Bronchial epithelial cell (primary cell): ENCODE data around the gene SP4. TPM values are rescaled to one million over a fixed set of nuclear protein-coding genes. Genes with fewer than 3 reads are reported as not detected.
"Not testable (repeated sequence)": the region's sequence is repeated elsewhere in the genome, so short reads cannot be mapped to it uniquely, and the experiment has no call there.

Experiments used
- DNase-seq: peaks from one replicate; pipeline ENCODE4 v3.0.0-alpha.2; 2010; ENCODE audit warnings: low read depth
- FAIRE-seq: peaks from 2 replicates; lab custom pipeline; 2011; peaks lifted over from hg19 to GRCh38; lab: Jason Lieb, UNC
- H3K27me3 ChIP-seq: 2 replicates; pipeline ENCODE4 v1.5.1; 2011; ENCODE audit warnings: low read length; ENCODE audit not compliant: control insufficient read depth, insufficient read depth
- H3K36me3 ChIP-seq: 2 replicates; pipeline ENCODE4 v1.5.1; 2011; ENCODE audit warnings: low read length; ENCODE audit not compliant: control insufficient read depth, insufficient read depth
- H3K4me3 ChIP-seq: 2 replicates; pipeline ENCODE4 v1.5.1; 2011; ENCODE audit warnings: mild to moderate bottlenecking, low read depth, low read length, control low read depth
- CTCF ChIP-seq: IDR thresholded peaks from 2 replicates; pipeline ENCODE4 v1.5.1; 2011; ENCODE audit warnings: mild to moderate bottlenecking, moderate library complexity, low read length, control low read depth, inconsistent platforms; ENCODE audit not compliant: insufficient read depth, severe bottlenecking
- total RNA-seq: library from RNA; depleted of rRNA; stranded (reverse); fragments of >200 nt; gene quantifications from 2 replicates; pipeline ENCODE4 v1.2.1, GENCODE V29; 2014

The SP4 gene
- total RNA-seq, 1 donor from 2014 or later: 5.3 TPM

- DNase-seq: peak; percentile 33
- H3K27me3 ChIP-seq: no peaks in the 10 kb centered on the region
- FAIRE-seq: no peak
- no peaks in the 10 kb centered on the region for H3K36me3 ChIP-seq
- TF ChIP-seq CTCF: peak; percentile 73
- H3K4me3 ChIP-seq: no peak overlapping the region
Observed at GRCh38 chr7:21507627-21508343, 79.9 kb downstream of the SP4 start.

- TF ChIP-seq CTCF: no peak
- FAIRE-seq: no peak
- Histone ChIP-seq H3K27me3 (no peaks in the 10 kb centered on the region), H3K4me3 (no peak overlapping the region), H3K36me3 (no peaks in the 10 kb centered on the region)
- DNase-seq: no peak
Observed at GRCh38 chr7:21508538-21508937, 80.7 kb downstream of the SP4 start.

- no peak for DNase-seq
- H3K27me3 ChIP-seq: no peaks in the 10 kb centered on the region
- TF ChIP-seq CTCF: no peak
- FAIRE-seq: no peak
- no peaks in the 10 kb centered on the region for H3K36me3 ChIP-seq
- H3K4me3 ChIP-seq: no peak overlapping the region
Observed at GRCh38 chr7:21514062-21514461, 86.2 kb downstream of the SP4 start.

- no peak for TF ChIP-seq CTCF
- Histone ChIP-seq H3K4me3 (no peak overlapping the region), H3K36me3 (no peaks in the 10 kb centered on the region), H3K27me3 (no peaks in the 10 kb centered on the region)
- FAIRE-seq: no peak
- no peak for DNase-seq
Observed at GRCh38 chr7:21524680-21525079, 96.8 kb downstream of the SP4 start.

GRCh38 chr7:21526007-21526406 is 98.1 kb downstream of the SP4 start:
- H3K36me3 ChIP-seq: no peaks in the 10 kb centered on the region
- FAIRE-seq (no peak), DNase-seq (peak; percentile 22)
- no peaks in the 10 kb centered on the region for H3K27me3 ChIP-seq
- no peak overlapping the region for H3K4me3 ChIP-seq
- TF ChIP-seq CTCF: peak; percentile 41

- Histone ChIP-seq H3K36me3 (no peaks in the 10 kb centered on the region), H3K27me3 (no peaks in the 10 kb centered on the region), H3K4me3 (no peak overlapping the region)
- no peak for FAIRE-seq
- no peak for TF ChIP-seq CTCF
- DNase-seq: no peak
Observed at GRCh38 chr7:21526448-21526847, 98.6 kb downstream of the SP4 start.

GRCh38 chr7:21532485-21532884 is 104.6 kb downstream of the SP4 start:
- H3K27me3 ChIP-seq, H3K4me3 ChIP-seq, FAIRE-seq, DNase-seq, H3K36me3 ChIP-seq: not testable (repeated sequence)

GRCh38 chr7:21533646-21534045 is 105.8 kb downstream of the SP4 start:
- not testable (repeated sequence) for H3K4me3 ChIP-seq, DNase-seq, FAIRE-seq

More at GRCh38 chr7:21533646-21534045, 105.8 kb downstream of the SP4 start:
- H3K27me3 ChIP-seq, H3K36me3 ChIP-seq: not testable (repeated sequence)
